Transverse colon (tissue), 4 donors: ENCODE results near the gene MAP6. TPM values are rescaled to one million over a fixed set of nuclear protein-coding genes. Genes with fewer than 3 reads are reported as not detected.

ENCODE experiments used
- DNase-seq: peaks from one replicate; pipeline ENCODE4 v3.0.0-alpha.2; 2019
- H3K27ac ChIP-seq, 4 donors: fragments of 200-600 bp; sonication (generic); 2 replicates each; pipeline ENCODE4 v1.5.1; 2016 to 2018; ENCODE audit warnings: inconsistent platforms in 4 of 4
- H3K27me3 ChIP-seq: fragments of 200-600 bp; sonication (generic); 2 replicates; pipeline ENCODE4 v1.5.1; 2017; ENCODE audit warnings: inconsistent platforms
- H3K36me3 ChIP-seq, 4 donors: fragments of 200-600 bp; sonication (generic); 2 replicates each; pipeline ENCODE4 v1.5.1; 2017 to 2019; ENCODE audit warnings: inconsistent platforms in 4 of 4
- H3K4me1 ChIP-seq, 4 donors: fragments of 200-600 bp; sonication (generic); 2 replicates each; pipeline ENCODE4 v1.5.1; 2017 to 2020; ENCODE audit warnings: inconsistent platforms in 4 of 4
- H3K4me3 ChIP-seq, 4 donors: fragments of 200-600 bp; sonication (generic); 1 replicate in 1 of 4; 2 replicates in 3 of 4; pipeline versions ENCODE4 v1.5.1 to v1.6.1; 2017 to 2019; ENCODE audit warnings: inconsistent platforms in 4 of 4
- H3K9me3 ChIP-seq, 2 donors: fragments of 200-600 bp; sonication (generic); 2 replicates each; pipeline ENCODE4 v1.5.1; 2017 to 2019; ENCODE audit warnings: inconsistent platforms in 2 of 2
- CTCF ChIP-seq, 5 experiments: fragments of 200-600 bp in 3 of 5; fragments of 450-650 bp in 2 of 5; sonication (generic) in 3 of 5; IDR thresholded peaks; 1 replicate in 2 of 5; 2 replicates in 3 of 5; pipeline ENCODE4 v1.5.1; 2016 to 2017; ENCODE audit warnings: antibody characterized with exemption in 5 of 5, inconsistent platforms in 3 of 5, mild to moderate bottlenecking in 2 of 5, moderate library complexity in 1 of 5
- EP300 ChIP-seq: sonication (generic); formaldehyde crosslinking; IDR thresholded peaks from one replicate; pipeline ENCODE4 v1.6.1; 2017; ENCODE audit warnings: antibody characterized with exemption, low read depth
- POLR2A ChIP-seq: fragments of 450-650 bp; IDR thresholded peaks from one replicate; pipeline ENCODE4 v1.6.1; 2016; ENCODE audit warnings: antibody characterized with exemption, mild to moderate bottlenecking, moderate library complexity
- POLR2AphosphoS5 ChIP-seq, 3 donors: sonication (generic); formaldehyde crosslinking; IDR thresholded peaks; one replicate each; pipeline ENCODE4 v1.6.1; 2016; ENCODE audit warnings: antibody characterized with exemption in 3 of 3
- WGBS, 2 donors: methylation state at CpG; one replicate each; pipeline ENCODE4 v1.1.5; 2018; ENCODE audit warnings: low coverage in 1 of 2; 5-methylcytosine and 5-hydroxymethylcytosine counted together
- in situ Hi-C, 4 donors: fragments of 200-750 bp; cut with MboI; loops; one replicate each; pipeline versions ENCODE4 v1.15.0 to v1.15.1; 2017; ENCODE audit warnings: low sequenced_read_pairs in 3 of 4, low pct_ligation_motif_present in 1 of 4, low pct_unique_long_range_greater_than_20kb in 1 of 4
- intact Hi-C: fragments of 100-400 bp; cut with DNase I; formaldehyde crosslinking; loops from one replicate; pipeline ENCODE4 v1.15.1; 2023; ENCODE audit warnings: low total_unique reads
- total RNA-seq, 4 donors: library from RNA; depleted of rRNA; stranded (reverse); fragments of >200 nt; gene quantifications; one replicate each; pipeline ENCODE4 v1.1.0, GENCODE V29; 2016

MAP6 gene
- total RNA-seq, 4 donors from 2014 or later = 1.9 to 6.4 (median 3.0) TPM

GRCh38 chr11:75582895-75583717 lies 85.7 kb downstream of the MAP6 start:
- WGBS, 2 donors = 0 to 8% methylated on average over 13 to 14 of the region's 68 CpGs
- intact Hi-C loops = loop anchor here (5.0 kb wide), 1 partner anchor 36 kb away; no protein-coding TSS in a partner anchor
- TF ChIP-seq EP300 (no peak), POLR2AphosphoS5 (IDR thresholded peaks at IDR 0.05) (peak in 1 of 3 donors; percentile 13), CTCF (IDR thresholded peaks at IDR 0.05) (peak in 4 of 5 experiments; percentile 25 to 54 (median 40))
- in situ Hi-C loops = no loop called here
- Histone ChIP-seq H3K36me3 (no peaks in the 10 kb centered on the region), H3K9me3 (no peaks in the 10 kb centered on the region), H3K4me1 (peaks cover 0 to 13% (median 4%) of the 10 kb centered on the region in 4 donors), H3K27me3 (peaks cover 9% of the 10 kb centered on the region), H3K27ac (peak overlapping the region; percentile 87 to 95 (median 92)), H3K4me3 (peak overlapping the region; percentile 20 to 71 (median 64))
- DNase-seq = peak; percentile 57

- in situ Hi-C loops = no loop called here
- WGBS, 2 donors = 42% methylated on average over 3 to 4 of the region's 4 CpGs
- no peaks in the 10 kb centered on the region for H3K36me3 ChIP-seq
- peak overlapping the region in 2 of 4 donors; percentile 57 to 70 for H3K4me3 ChIP-seq
- H3K4me1 ChIP-seq = peaks cover 0 to 13% (median 4%) of the 10 kb centered on the region in 4 donors
- TF ChIP-seq CTCF (IDR thresholded peaks at IDR 0.05) = no peak
- TF ChIP-seq POLR2AphosphoS5 (IDR thresholded peaks at IDR 0.05) = no peak
- no peak for TF ChIP-seq POLR2A
- TF ChIP-seq EP300 = no peak
- H3K9me3 ChIP-seq = no peaks in the 10 kb centered on the region
- peaks cover 9% of the 10 kb centered on the region for H3K27me3 ChIP-seq
- intact Hi-C loops = loop anchor here (5.0 kb wide), 1 partner anchor 35 kb away; no protein-coding TSS in a partner anchor
- no peak for DNase-seq
- peak overlapping the region; percentile 87 to 95 (median 92) for H3K27ac ChIP-seq
These were observed 86.3 kb downstream of the MAP6 start for GRCh38 chr11:75582506-75582894.

GRCh38 chr11:75579841-75580240 lies 89.0 kb downstream of the MAP6 start:
- TF ChIP-seq CTCF (IDR thresholded peaks at IDR 0.05) = no peak
- no peak for TF ChIP-seq POLR2A
- no peak for TF ChIP-seq EP300
- no peak for TF ChIP-seq POLR2AphosphoS5 (IDR thresholded peaks at IDR 0.05)
- intact Hi-C loops = loop anchor here (5.0 kb wide), 1 partner anchor 33 kb away; no protein-coding TSS in a partner anchor
- peaks cover 0 to 21% (median 14%) of the 10 kb centered on the region in 4 donors for H3K4me1 ChIP-seq
- in situ Hi-C loops = no loop called here
- no peaks in the 10 kb centered on the region for H3K36me3 ChIP-seq
- H3K9me3 ChIP-seq = no peaks in the 10 kb centered on the region
- H3K4me3 ChIP-seq = no peak overlapping the region
- 60 to 81% methylated on average over 1 of the region's 1 CpG for WGBS, 2 donors
- no peak for DNase-seq
- H3K27ac ChIP-seq = no peak overlapping the region
- peaks cover 9% of the 10 kb centered on the region for H3K27me3 ChIP-seq

GRCh38 chr11:75578977-75579376 lies 89.9 kb downstream of the MAP6 start:
- Histone ChIP-seq H3K36me3 (no peaks in the 10 kb centered on the region), H3K4me1 (peaks cover 0 to 21% (median 14%) of the 10 kb centered on the region in 4 donors), H3K27me3 (peaks cover 9% of the 10 kb centered on the region), H3K9me3 (no peaks in the 10 kb centered on the region), H3K27ac (no peak overlapping the region), H3K4me3 (no peak overlapping the region)
- WGBS, 2 donors = 22% methylated on average over 1 of the region's 1 CpG; no CpG with 5 or more reads in 1 of the 2 donors
- in situ Hi-C loops (no loop called here), intact Hi-C loops (no loop called here)
- no peak for DNase-seq
- no peak for TF ChIP-seq CTCF (IDR thresholded peaks at IDR 0.05)
- no peak for TF ChIP-seq POLR2AphosphoS5 (IDR thresholded peaks at IDR 0.05)
- TF ChIP-seq POLR2A = no peak
